Activated B cell treated with CpG ODN at 0.5 μM for 24 hours (primary cell): Measurements from ENCODE around the gene EIF4E1B. TPM values are rescaled to one million over a fixed set of nuclear protein-coding genes. Genes with fewer than 3 reads are reported as not detected.

Experiments
- ATAC-seq: fragments of 200-7000 bp; cut with Tn5 transposase; one replicate; pipeline ENCODE4 v1.10.0; 2021; ENCODE audit warnings: low read depth, mild to moderate bottlenecking, moderate library complexity
- CTCF ChIA-PET: fragments of 350-600 bp; sonication (Branson Sonifier 250); formaldehyde crosslinking; loops from one replicate; lab custom pipeline; 2021; ENCODE audit warnings: antibody characterized with exemption; lab: Charles Lee
- POLR2A ChIA-PET: fragments of 350-600 bp; sonication (Branson Sonifier 250); formaldehyde crosslinking; loops from one replicate; lab custom pipeline; 2021; ENCODE audit warnings: antibody characterized with exemption; lab: Charles Lee
- DNase-seq: peaks from one replicate; pipeline ENCODE4 v3.0.0; 2022
- H3K27ac Mint-ChIP-seq: one replicate; pipeline ENCODE4 v1.8.0; 2020; ENCODE audit warnings: mixed read lengths
- H3K27me3 Mint-ChIP-seq: one replicate; pipeline ENCODE4 v1.8.0; 2021; ENCODE audit warnings: mixed read lengths
- H3K36me3 Mint-ChIP-seq: one replicate; pipeline ENCODE4 v1.8.0; 2021; ENCODE audit warnings: low read depth, mixed read lengths
- H3K4me1 Mint-ChIP-seq: one replicate; pipeline ENCODE4 v1.8.0; 2021; ENCODE audit warnings: mixed read lengths
- H3K4me3 Mint-ChIP-seq: one replicate; pipeline ENCODE4 v1.8.0; 2020; ENCODE audit warnings: mild to moderate bottlenecking, mixed read lengths
- H3K9me3 Mint-ChIP-seq: one replicate; pipeline ENCODE4 v1.8.0; 2020; ENCODE audit warnings: mixed read lengths
- intact Hi-C: fragments of 100-400 bp; cut with micrococcal nuclease; formaldehyde crosslinking; loops from one replicate; pipeline ENCODE4 v1.15.1; 2024
- total RNA-seq: library from RNA; stranded (reverse); gene quantifications from 2 replicates; pipeline ENCODE4 v1.2.3, GENCODE V29; 2022
- TF ChIP-seq, protein P1 (sequence below): fragments of 200-600 bp; IDR thresholded peaks from one replicate; pipeline ENCODE4 v1.8.0; 2022; ENCODE audit warnings: antibody characterized with exemption, mild to moderate bottlenecking

The EIF4E1B gene
- total RNA-seq, 1 donor from 2014 or later, result not detected

DNA sequence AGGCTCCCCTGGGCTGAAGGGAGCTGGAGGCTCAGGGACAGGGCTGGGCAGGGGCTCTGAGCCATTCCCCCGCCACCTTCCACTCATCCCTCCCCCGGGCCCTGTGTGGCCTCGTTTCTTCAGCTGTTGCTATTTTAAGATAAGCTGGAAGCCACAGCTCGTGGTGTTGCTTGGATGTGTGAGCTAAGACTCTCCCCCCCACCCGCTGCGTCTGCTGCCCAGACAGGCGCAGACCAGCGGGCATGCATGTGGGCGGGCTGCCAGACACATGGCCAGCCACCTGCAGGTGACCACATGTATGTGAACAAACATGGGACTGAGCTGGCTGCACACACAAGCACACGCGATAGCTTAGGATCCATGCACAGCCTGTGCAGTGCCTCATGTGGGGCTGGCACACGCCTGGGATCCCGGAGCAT, 8.8 kb upstream of the EIF4E1B start:
- POLR2A ChIA-PET, result interaction anchor here (0.9 to 1.0 kb wide), 3 partner anchors 26 to 85 kb away, joined by 3 to 4 read pairs (median 3); partner anchors contain the start of genes RNF44 and TSPAN17
- TF ChIP-seq, protein P1, sequence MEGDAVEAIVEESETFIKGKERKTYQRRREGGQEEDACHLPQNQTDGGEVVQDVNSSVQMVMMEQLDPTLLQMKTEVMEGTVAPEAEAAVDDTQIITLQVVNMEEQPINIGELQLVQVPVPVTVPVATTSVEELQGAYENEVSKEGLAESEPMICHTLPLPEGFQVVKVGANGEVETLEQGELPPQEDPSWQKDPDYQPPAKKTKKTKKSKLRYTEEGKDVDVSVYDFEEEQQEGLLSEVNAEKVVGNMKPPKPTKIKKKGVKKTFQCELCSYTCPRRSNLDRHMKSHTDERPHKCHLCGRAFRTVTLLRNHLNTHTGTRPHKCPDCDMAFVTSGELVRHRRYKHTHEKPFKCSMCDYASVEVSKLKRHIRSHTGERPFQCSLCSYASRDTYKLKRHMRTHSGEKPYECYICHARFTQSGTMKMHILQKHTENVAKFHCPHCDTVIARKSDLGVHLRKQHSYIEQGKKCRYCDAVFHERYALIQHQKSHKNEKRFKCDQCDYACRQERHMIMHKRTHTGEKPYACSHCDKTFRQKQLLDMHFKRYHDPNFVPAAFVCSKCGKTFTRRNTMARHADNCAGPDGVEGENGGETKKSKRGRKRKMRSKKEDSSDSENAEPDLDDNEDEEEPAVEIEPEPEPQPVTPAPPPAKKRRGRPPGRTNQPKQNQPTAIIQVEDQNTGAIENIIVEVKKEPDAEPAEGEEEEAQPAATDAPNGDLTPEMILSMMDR, result no peak

DNA sequence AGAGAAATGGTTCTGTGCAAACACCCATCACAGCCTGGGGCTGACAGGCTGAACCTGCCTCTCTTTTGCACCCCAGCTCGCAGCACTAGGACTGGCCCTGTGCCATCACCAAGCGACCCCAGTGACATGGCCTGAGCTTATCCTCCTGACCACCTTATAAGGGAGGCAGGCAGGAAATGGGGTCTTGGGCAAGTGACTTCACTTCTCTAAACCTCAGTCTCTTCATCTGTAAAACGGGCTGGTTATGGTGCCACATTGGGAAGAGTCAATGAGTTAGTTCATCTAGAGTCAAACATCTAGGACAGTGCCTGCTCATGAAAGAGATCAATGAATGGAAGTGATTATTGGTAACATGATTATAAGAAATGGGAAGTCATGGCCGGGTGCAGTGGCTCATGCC, 6.3 kb upstream of the EIF4E1B start:
- Mint-ChIP-seq H3K36me3 (no peaks in the 10 kb centered on the region), H3K4me3 (no peak overlapping the region), H3K27me3 (peaks cover 47% of the 10 kb centered on the region), H3K4me1 (peaks cover 21% of the 10 kb centered on the region), H3K9me3 (no peaks in the 10 kb centered on the region), H3K27ac (no peak overlapping the region)
- intact Hi-C loops, result no loop called here
- TF ChIP-seq, protein P1, result no peak
- ATAC-seq (no peak), DNase-seq (no peak)
- POLR2A ChIA-PET, result no interaction called here
- CTCF ChIA-PET, result interaction anchor here (1.4 kb wide), 1 partner anchor 23 kb away, joined by 3 read pairs; no protein-coding TSS in a partner anchor

More for the DNA sequence above, 8.8 kb upstream of the EIF4E1B start:
- intact Hi-C loops, result no loop called here
- CTCF ChIA-PET, result interaction anchor here (1.1 to 1.4 kb wide), 2 partner anchors 9 to 39 kb away, joined by 3 to 4 read pairs; partner anchors contain the start of genes EIF4E1B and SNCB
- Mint-ChIP-seq H3K36me3 (no peaks in the 10 kb centered on the region), H3K9me3 (no peaks in the 10 kb centered on the region), H3K27me3 (peaks cover 46% of the 10 kb centered on the region), H3K27ac (no peak overlapping the region), H3K4me1 (peaks cover 9% of the 10 kb centered on the region), H3K4me3 (no peak overlapping the region)
- ATAC-seq, result no peak
- no peak for DNase-seq

DNA sequence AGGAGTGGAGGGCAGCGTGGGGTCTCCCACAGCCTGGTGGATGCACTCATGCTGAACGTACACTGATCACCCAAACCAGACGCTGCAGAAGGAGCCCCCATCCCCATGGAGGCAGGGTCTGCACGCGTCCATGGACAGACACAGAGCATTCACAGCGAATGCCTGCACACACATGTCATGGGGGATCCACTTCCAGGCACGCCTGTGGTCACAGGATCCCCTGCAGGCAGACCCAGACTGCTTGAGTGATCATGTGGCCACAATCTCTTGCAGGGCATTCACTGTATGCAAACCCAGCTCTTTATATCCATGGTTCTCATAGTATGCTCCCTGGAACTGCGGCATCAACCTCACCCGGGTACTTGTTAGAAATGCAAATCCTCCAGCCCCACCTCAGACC, 5.5 kb upstream of the EIF4E1B start:
- ChIA-PET CTCF (no interaction called here), POLR2A (no interaction called here)
- H3K4me1 Mint-ChIP-seq, result peaks cover 28% of the 10 kb centered on the region
- no peaks in the 10 kb centered on the region for H3K9me3 Mint-ChIP-seq
- intact Hi-C loops, result no loop called here
- ATAC-seq (no peak), DNase-seq (no peak)
- no peak overlapping the region for H3K27ac Mint-ChIP-seq
- H3K4me3 Mint-ChIP-seq, result no peak overlapping the region
- TF ChIP-seq, protein P1, result no peak
- no peaks in the 10 kb centered on the region for H3K36me3 Mint-ChIP-seq
- H3K27me3 Mint-ChIP-seq, result peaks cover 48% of the 10 kb centered on the region

DNA sequence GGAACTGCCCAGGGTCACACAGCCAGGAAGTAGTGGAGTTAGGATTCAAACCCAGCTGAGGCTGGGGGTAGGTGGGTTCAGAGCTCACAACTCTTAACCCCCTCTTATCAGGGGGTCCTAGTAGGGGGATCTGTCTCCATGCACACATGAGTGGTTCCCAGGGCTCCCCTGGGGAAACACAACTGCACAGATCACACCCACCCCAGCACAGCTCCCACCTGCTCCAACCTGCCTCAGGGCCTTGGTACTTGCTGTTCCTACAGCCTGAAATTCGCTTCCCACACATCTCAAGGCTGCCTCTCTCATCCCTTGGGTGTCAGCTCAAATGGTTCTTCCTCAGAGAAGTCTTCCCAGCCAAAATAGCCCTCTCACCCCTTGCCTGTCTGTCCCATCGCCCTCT, 5.0 kb upstream of the EIF4E1B start:
- Mint-ChIP-seq H3K4me1 (peaks cover 25% of the 10 kb centered on the region), H3K36me3 (no peaks in the 10 kb centered on the region), H3K27me3 (peaks cover 43% of the 10 kb centered on the region), H3K9me3 (no peaks in the 10 kb centered on the region), H3K27ac (no peak overlapping the region), H3K4me3 (no peak overlapping the region)
- ChIA-PET CTCF (no interaction called here), POLR2A (no interaction called here)
- TF ChIP-seq, protein P1, result no peak
- intact Hi-C loops, result no loop called here
- no peak for DNase-seq
- ATAC-seq, result no peak

DNA sequence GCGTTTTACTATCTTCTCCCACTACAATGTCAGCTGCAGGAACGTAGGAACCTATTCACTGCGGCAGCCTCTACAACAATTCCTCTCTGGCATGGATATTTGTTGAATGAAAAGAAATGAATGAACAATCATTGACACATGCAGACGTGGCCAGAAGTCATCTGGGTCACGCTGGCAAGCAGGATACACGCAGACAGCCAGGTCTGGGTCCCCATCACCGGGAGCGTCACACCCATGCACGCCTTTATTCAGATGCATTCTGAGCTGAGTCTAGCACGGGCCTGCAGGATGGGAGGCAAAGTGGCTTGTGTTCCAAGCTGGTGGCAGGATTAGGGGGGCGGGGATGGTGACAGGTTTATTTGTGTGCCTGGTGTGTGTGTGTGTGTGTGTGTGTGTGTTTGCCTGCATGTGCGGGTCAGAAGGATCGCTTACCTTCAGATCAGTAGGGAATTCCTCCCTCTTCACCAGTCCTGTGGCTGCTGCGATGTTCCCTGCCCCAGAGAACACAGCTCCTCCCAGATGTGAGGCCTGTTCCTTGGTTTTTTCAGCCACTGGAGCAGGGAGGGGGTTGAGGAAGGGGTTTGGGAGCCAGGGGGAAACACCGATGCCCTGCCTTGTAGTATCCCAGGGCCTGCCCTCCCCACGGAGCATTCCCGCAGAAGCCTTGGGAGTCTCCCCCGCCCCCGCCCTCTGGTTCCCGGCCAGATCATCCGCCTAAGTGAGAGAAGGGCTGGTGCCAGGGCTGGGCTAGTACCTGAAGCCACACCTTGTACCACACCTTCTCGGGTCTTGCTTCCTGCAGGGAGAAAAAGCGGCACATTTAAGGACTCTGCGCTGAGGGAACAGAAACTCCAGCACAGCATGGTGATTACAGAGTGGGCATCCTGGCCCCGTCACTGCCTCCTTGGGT, 4.3 kb upstream of the EIF4E1B start:
- Mint-ChIP-seq H3K27me3 (peaks cover 42% of the 10 kb centered on the region), H3K4me1 (peaks cover 30% of the 10 kb centered on the region), H3K4me3 (no peak overlapping the region), H3K36me3 (no peaks in the 10 kb centered on the region), H3K9me3 (no peaks in the 10 kb centered on the region), H3K27ac (no peak overlapping the region)
- ATAC-seq (no peak), DNase-seq (no peak)
- ChIA-PET POLR2A (no interaction called here), CTCF (no interaction called here)
- intact Hi-C loops, result no loop called here
- TF ChIP-seq, protein P1, result no peak
